PC-3 (cell line): ENCODE results near the gene CXCL10. TPM values are rescaled to one million over a fixed set of nuclear protein-coding genes. Genes with fewer than 3 reads are reported as not detected.

Source experiments
- ATAC-seq: fragments of 200-7000 bp; cut with Tn5 transposase; 2 replicates; pipeline ENCODE4 v1.9.1; 2020; ENCODE audit warnings: mild to moderate bottlenecking, moderate library complexity
- BruUV-seq: library from RNA; stranded (reverse); fragments of 400-500 nt; replicated peaks from 2 replicates; lab custom pipeline; 2021; lab: Mats Ljungman, UMichigan
- CTCF ChIA-PET: fragments of 300-600 bp; sonication (Branson Sonifier 250); formaldehyde crosslinking; loops from one replicate; lab custom pipeline; 2022; ENCODE audit warnings: antibody characterized with exemption; lab: Charles Lee
- POLR2A ChIA-PET: fragments of 300-600 bp; sonication (Branson Sonifier 250); formaldehyde crosslinking; loops from one replicate; lab custom pipeline; 2022; ENCODE audit warnings: antibody characterized with exemption; ENCODE audit not compliant: unreplicated experiment; lab: Charles Lee
- DNase-seq: peaks from one replicate; pipeline ENCODE4 v3.0.0-alpha.2; 2015
- H2AFZ ChIP-seq: fragments of 300-600 bp; sonication (generic); 2 replicates; pipeline ENCODE4 v1.6.0; 2016; ENCODE audit warnings: antibody characterized with exemption, low read length
- H3F3A ChIP-seq: fragments of 300-600 bp; sonication (generic); one replicate; pipeline ENCODE4 v1.6.0; 2017; ENCODE audit warnings: antibody characterized with exemption, low read length, control low read depth, mild to moderate bottlenecking; ENCODE audit not compliant: unreplicated experiment
- H3K27ac ChIP-seq: fragments of 300-600 bp; sonication (generic); 2 replicates; pipeline ENCODE4 v1.5.1; 2016; ENCODE audit warnings: mild to moderate bottlenecking, low read length
- H3K27me3 ChIP-seq: fragments of 300-600 bp; sonication (generic); 2 replicates; pipeline ENCODE4 v1.6.1; 2016; ENCODE audit warnings: low read length, mixed read lengths
- H3K36me3 ChIP-seq: fragments of 300-600 bp; sonication (generic); 2 replicates; pipeline ENCODE4 v1.6.1; 2016; ENCODE audit warnings: low read depth, mixed run types, low read length, mixed read lengths
- H3K4me1 ChIP-seq: fragments of 300-600 bp; sonication (generic); 2 replicates; pipeline ENCODE4 v1.5.1; 2016; ENCODE audit warnings: low read length; ENCODE audit not compliant: insufficient read depth
- H3K4me2 ChIP-seq: fragments of 300-600 bp; sonication (generic); 2 replicates; pipeline ENCODE4 v1.6.0; 2016; ENCODE audit warnings: low read length
- H3K4me3 ChIP-seq: fragments of 300-600 bp; sonication (generic); 2 replicates; pipeline ENCODE4 v1.5.1; 2016; ENCODE audit warnings: mild to moderate bottlenecking, low read length, mixed read lengths
- H3K79me2 ChIP-seq: fragments of 300-600 bp; sonication (generic); 2 replicates; pipeline ENCODE4 v1.6.1; 2017; ENCODE audit warnings: low read length, mixed read lengths
- H3K9ac ChIP-seq: fragments of 300-600 bp; sonication (generic); 2 replicates; pipeline ENCODE4 v1.6.0; 2016; ENCODE audit warnings: mild to moderate bottlenecking, low read length
- H3K9me2 ChIP-seq: fragments of 300-600 bp; sonication (generic); replicated peaks from 2 replicates; pipeline ENCODE4 v1.6.1; 2016; ENCODE audit warnings: mixed run types, low read length, mixed read lengths
- H3K9me3 ChIP-seq: fragments of 300-600 bp; sonication (generic); 2 replicates; pipeline ENCODE4 v1.6.1; 2016; ENCODE audit warnings: low read length, mixed read lengths
- H4K20me1 ChIP-seq: fragments of 300-600 bp; sonication (generic); 2 replicates; pipeline ENCODE4 v1.6.1; 2016; ENCODE audit warnings: low read length, mixed read lengths
- CTCF ChIP-seq: fragments of 300-600 bp; sonication (generic); conservative IDR thresholded peaks from 2 replicates; pipeline ENCODE4 v1.5.1; 2017; ENCODE audit warnings: antibody characterized with exemption, low read depth, mild to moderate bottlenecking, low read length
- EZH2 ChIP-seq: fragments of 300-600 bp; sonication (generic); IDR thresholded peaks from one replicate; pipeline ENCODE4 v1.6.1; 2017; ENCODE audit warnings: antibody characterized with exemption, mild to moderate bottlenecking, low read length; ENCODE audit not compliant: unreplicated experiment
- EZH2phosphoT487 ChIP-seq: fragments of 300-600 bp; sonication (generic); IDR thresholded peaks from 2 replicates; pipeline ENCODE4 v1.6.1; 2018; ENCODE audit warnings: mild to moderate bottlenecking, antibody characterized with exemption, low read length, borderline replicate concordance
- intact Hi-C: fragments of 100-400 bp; cut with micrococcal nuclease; formaldehyde crosslinking; loops from 2 replicates; pipeline ENCODE4 v1.9.0; 2023
- total RNA-seq: library from RNA; depleted of rRNA; stranded (reverse); fragments of >200 nt; gene quantifications from 2 replicates; pipeline ENCODE4 v1.2.3, GENCODE V29; 2014; rRNA removed

Gene CXCL10
- total RNA-seq, 1 experiment from 2014 or later = not detected

- Histone ChIP-seq H3K9me3 (no peaks in the 10 kb centered on the region), H3K9me2 (no peaks in the 10 kb centered on the region), H3K36me3 (peaks cover 38% of the 10 kb centered on the region), H3K27me3 (no peaks in the 10 kb centered on the region), H2AFZ (no peak overlapping the region), H4K20me1 (no peaks in the 10 kb centered on the region), H3F3A (no peaks in the 10 kb centered on the region), H3K27ac (no peak overlapping the region), H3K4me1 (peaks cover 3% of the 10 kb centered on the region; the same call in 1 of the 2 replicates), H3K79me2 (peaks cover 19% of the 10 kb centered on the region), H3K4me3 (no peak overlapping the region), H3K4me2 (no peak overlapping the region), H3K9ac (no peak overlapping the region)
- CTCF ChIA-PET = no interaction called here
- no TSS peak for BruUV-seq
- intact Hi-C loops = no loop called here
- DNase-seq (no peak), ATAC-seq (no peak)
- TF ChIP-seq CTCF (no peak), EZH2 (no peak), EZH2phosphoT487 (no peak)
- POLR2A ChIA-PET = no interaction called here
These were observed 42.7 kb downstream of the CXCL10 start for GRCh38 chr4:75980576-75980975.

- Histone ChIP-seq H3K4me3 (no peak overlapping the region), H3K9me3 (no peaks in the 10 kb centered on the region), H3K4me2 (no peak overlapping the region), H3K27me3 (no peaks in the 10 kb centered on the region), H3K27ac (no peak overlapping the region), H4K20me1 (no peaks in the 10 kb centered on the region), H3K9ac (no peak overlapping the region), H3K79me2 (no peaks in the 10 kb centered on the region), H3K36me3 (peaks cover 47% of the 10 kb centered on the region), H2AFZ (no peak overlapping the region), H3F3A (no peaks in the 10 kb centered on the region), H3K9me2 (no peaks in the 10 kb centered on the region), H3K4me1 (no peaks in the 10 kb centered on the region)
- ATAC-seq (no peak), DNase-seq (no peak)
- no peak for TF ChIP-seq EZH2
- TF ChIP-seq EZH2phosphoT487 = no peak
- TF ChIP-seq CTCF = no peak
- POLR2A ChIA-PET = no interaction called here
- CTCF ChIA-PET = no interaction called here
- BruUV-seq = no TSS peak
- intact Hi-C loops = no loop called here
These were observed 47.1 kb downstream of the CXCL10 start for GRCh38 chr4:75976177-75976576.

GRCh38 chr4:75973766-75974165 is 49.5 kb downstream of the CXCL10 start:
- Histone ChIP-seq H3K9me2 (no peaks in the 10 kb centered on the region), H3K9me3 (no peaks in the 10 kb centered on the region), H3F3A (no peaks in the 10 kb centered on the region), H3K9ac (no peak overlapping the region), H3K36me3 (peaks cover 57% of the 10 kb centered on the region), H3K27ac (no peak overlapping the region), H3K4me2 (no peak overlapping the region), H4K20me1 (no peaks in the 10 kb centered on the region), H3K27me3 (no peaks in the 10 kb centered on the region), H3K4me3 (no peak overlapping the region), H2AFZ (no peak overlapping the region), H3K4me1 (no peaks in the 10 kb centered on the region), H3K79me2 (no peaks in the 10 kb centered on the region)
- TF ChIP-seq EZH2phosphoT487 (no peak), CTCF (no peak), EZH2 (no peak)
- CTCF ChIA-PET = no interaction called here
- no TSS peak for BruUV-seq
- DNase-seq (no peak), ATAC-seq (no peak)
- intact Hi-C loops = no loop called here
- POLR2A ChIA-PET = no interaction called here

Other genes starting within 250 kb of the CXCL10 start
- 0.04 TPM in 1 of 2 replicates, not detected in the other for gene PPEF2, start 121.0 kb downstream of the CXCL10 start, total RNA-seq
- gene NAAA, start 82.5 kb downstream of the CXCL10 start, total RNA-seq = 21.9 and 48.6 TPM in 2 replicates
- gene SDAD1, start 32.6 kb downstream of the CXCL10 start, total RNA-seq = 29.2 and 34.1 TPM in 2 replicates
- gene CXCL9, start 16.0 kb downstream of the CXCL10 start, total RNA-seq = not detected in 2 replicates
- 0.46 TPM in 1 of 2 replicates, not detected in the other for gene CXCL11, start 12.6 kb upstream of the CXCL10 start, total RNA-seq
- not detected in 2 replicates for gene ART3, start 51.2 kb upstream of the CXCL10 start, total RNA-seq
- 26.7 and 29.2 TPM in 2 replicates for gene NUP54, start 124.9 kb upstream of the CXCL10 start, total RNA-seq
- gene SCARB2, start 190.3 kb upstream of the CXCL10 start, total RNA-seq = 40.6 and 56.3 TPM in 2 replicates
- 0.91 and 0.98 TPM in 2 replicates for gene FAM47E, start 228.2 kb upstream of the CXCL10 start, total RNA-seq